ENCODE results near the gene TMEM115. TPM values are rescaled to one million over a fixed set of nuclear protein-coding genes. Genes with fewer than 3 reads are reported as not detected.

TMEM115 gene
- total and polyA plus RNA-seq, 2 donors from 2014 or later: 40.1 to 54.0 TPM

DNA sequence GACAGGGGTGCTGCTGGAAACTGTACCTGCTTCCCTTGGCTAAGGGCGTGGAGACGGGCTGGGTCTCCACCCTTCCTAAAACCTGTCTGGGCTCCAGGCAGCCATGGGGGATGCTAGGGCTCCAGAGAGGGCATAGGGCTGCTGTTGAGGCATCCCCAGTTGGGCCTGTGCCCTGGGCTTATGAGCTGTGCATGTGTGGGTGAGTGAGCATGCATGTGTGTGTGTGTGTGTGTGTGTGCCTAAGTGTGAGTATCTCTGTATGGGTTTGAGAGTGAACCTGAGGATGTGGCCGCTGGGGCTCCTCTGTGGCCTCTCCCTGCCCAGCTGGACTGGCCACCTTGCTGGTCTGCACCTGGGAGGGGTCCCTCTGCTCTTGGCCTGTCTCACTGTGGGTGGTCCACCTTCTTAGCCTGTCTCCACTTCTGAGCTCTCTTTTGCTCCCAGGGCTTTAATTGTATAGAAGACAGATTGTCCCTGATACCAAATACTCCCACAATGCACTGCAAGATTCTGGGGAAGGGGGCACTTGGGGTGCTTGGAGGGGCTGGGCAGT lies 11.9 kb upstream of the TMEM115 start:
- DNase-seq (no peak), FAIRE-seq (no peak)
- H3K27ac ChIP-seq (ENCODE audit: low read depth in 2 of 2, low read length in 2 of 2): no peak overlapping the region
- H3K36me3 ChIP-seq (ENCODE audit: control insufficient read depth in 2 of 3, insufficient read depth in 3 of 3, low read length in 3 of 3): no peaks in the 10 kb centered on the region
- intact Hi-C loops (cut with DNase I): no loop called here
- H3K9me3 ChIP-seq (ENCODE audit: control insufficient read depth in 2 of 3, insufficient read depth in 1 of 3, low read length in 3 of 3): no peaks in the 10 kb centered on the region
- H3K4me3 ChIP-seq (ENCODE audit: low read length in 3 of 3): no peak overlapping the region
- peaks cover 0 to 4% (median 0%) of the 10 kb centered on the region in 3 donors for H3K4me1 ChIP-seq (ENCODE audit: control insufficient read depth in 2 of 3, insufficient read depth in 2 of 3, low read depth in 1 of 3, low read length in 3 of 3)
- H3K9ac ChIP-seq (ENCODE audit: low read length in 3 of 3): no peak overlapping the region
- H3K27me3 ChIP-seq (ENCODE audit: control insufficient read depth, insufficient read depth, low read length): no peaks in the 10 kb centered on the region
- no peak for TF ChIP-seq CTCF (IDR thresholded peaks at IDR 0.05; ENCODE audit: borderline replicate concordance, extremely low read depth, insufficient read depth)

GRCh38 chr3:50370594-50370993 lies 11.3 kb upstream of the TMEM115 start:
- Histone ChIP-seq H3K4me1 (ENCODE audit: control insufficient read depth in 2 of 3, insufficient read depth in 2 of 3, low read depth in 1 of 3, low read length in 3 of 3) (peaks cover 0 to 9% (median 0%) of the 10 kb centered on the region in 3 donors), H3K9ac (ENCODE audit: low read length in 3 of 3) (no peak overlapping the region), H3K27ac (ENCODE audit: low read depth in 2 of 2, low read length in 2 of 2) (no peak overlapping the region), H3K9me3 (ENCODE audit: control insufficient read depth in 2 of 3, insufficient read depth in 1 of 3, low read length in 3 of 3) (no peaks in the 10 kb centered on the region), H3K4me3 (ENCODE audit: low read length in 3 of 3) (no peak overlapping the region), H3K36me3 (ENCODE audit: control insufficient read depth in 2 of 3, insufficient read depth in 3 of 3, low read length in 3 of 3) (no peaks in the 10 kb centered on the region), H3K27me3 (ENCODE audit: control insufficient read depth, insufficient read depth, low read length) (no peaks in the 10 kb centered on the region)
- FAIRE-seq (no peak), DNase-seq (peak in 3 of 5 donors; percentile 36 to 77 (median 51))
- intact Hi-C loops (cut with DNase I): no loop called here
- TF ChIP-seq CTCF (IDR thresholded peaks at IDR 0.05; ENCODE audit: borderline replicate concordance, extremely low read depth, insufficient read depth): no peak

DNA sequence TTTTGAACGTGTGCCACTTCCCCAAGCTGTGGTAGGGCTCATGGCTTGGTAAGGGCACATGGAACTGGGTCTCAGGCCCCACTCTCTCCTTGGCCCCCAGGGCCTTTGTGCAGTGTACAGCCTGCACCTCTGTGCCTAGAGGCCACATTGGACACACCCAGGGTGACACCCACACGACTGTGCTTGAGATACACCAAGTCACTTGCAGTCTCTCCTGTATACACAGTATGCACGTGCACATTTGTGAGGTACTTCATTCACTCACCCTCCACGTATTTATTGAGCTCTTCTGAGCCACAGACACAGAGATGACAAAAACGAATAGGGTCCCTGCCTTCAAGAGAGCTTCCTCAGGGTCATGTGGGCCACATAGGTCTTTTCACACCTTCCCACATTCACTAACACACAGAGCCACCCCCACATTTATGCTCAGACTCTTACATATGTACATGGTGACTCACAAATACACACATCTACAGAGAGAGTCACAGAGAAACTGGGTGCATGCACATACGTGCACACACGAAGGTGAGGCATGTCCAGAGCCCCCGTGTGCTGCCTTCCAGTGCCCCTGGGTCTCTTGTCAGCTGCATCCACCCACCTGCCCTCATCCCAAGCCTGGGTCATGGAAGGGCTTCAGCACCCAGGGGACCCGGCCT lies 9.8 kb upstream of the TMEM115 start:
- DNase-seq: no peak
- Histone ChIP-seq H3K27me3 (ENCODE audit: control insufficient read depth, insufficient read depth, low read length) (no peaks in the 10 kb centered on the region), H3K27ac (ENCODE audit: low read depth in 2 of 2, low read length in 2 of 2) (no peak overlapping the region), H3K9me3 (ENCODE audit: control insufficient read depth in 2 of 3, insufficient read depth in 1 of 3, low read length in 3 of 3) (no peaks in the 10 kb centered on the region), H3K4me1 (ENCODE audit: control insufficient read depth in 2 of 3, insufficient read depth in 2 of 3, low read depth in 1 of 3, low read length in 3 of 3) (peaks cover 0 to 17% (median 0%) of the 10 kb centered on the region in 3 donors), H3K9ac (ENCODE audit: low read length in 3 of 3) (no peak overlapping the region), H3K4me3 (ENCODE audit: low read length in 3 of 3) (no peak overlapping the region), H3K36me3 (ENCODE audit: control insufficient read depth in 2 of 3, insufficient read depth in 3 of 3, low read length in 3 of 3) (no peaks in the 10 kb centered on the region)
- intact Hi-C loops (cut with DNase I): no loop called here
- no peak for FAIRE-seq
- TF ChIP-seq CTCF (IDR thresholded peaks at IDR 0.05; ENCODE audit: borderline replicate concordance, extremely low read depth, insufficient read depth): no peak

Measured in kidney (tissue), 14 donors.